T-helper 17 cell (primary cell): ENCODE measurements around the gene PYGB. TPM values are rescaled to one million over a fixed set of nuclear protein-coding genes. Genes with fewer than 3 reads are reported as not detected.

Experiments used
- ATAC-seq: fragments of 150-1000 bp; cut with Tn5 transposase; 2 replicates; pipeline ENCODE4 v1.10.0; 2021; ENCODE audit warnings: mild to moderate bottlenecking, moderate library complexity
- DNase-seq, 3 donors: peaks; one replicate each; pipeline versions ENCODE4 v3.0.0 to v3.0.0-alpha.2; 2020 to 2021
- H3K9me3 ChIP-seq: one replicate; pipeline ENCODE4 v1.7.0; 2013; ENCODE audit warnings: low read length, mild to moderate bottlenecking; ENCODE audit not compliant: control insufficient read depth, poor library complexity, severe bottlenecking
- H3K27ac Mint-ChIP-seq: one replicate; pipeline ENCODE4 v1.8.0; 2022; ENCODE audit warnings: mild to moderate bottlenecking, moderate library complexity, mixed read lengths
- H3K27me3 Mint-ChIP-seq: one replicate; pipeline ENCODE4 v1.8.0; 2022; ENCODE audit warnings: mixed read lengths
- H3K36me3 Mint-ChIP-seq: one replicate; pipeline ENCODE4 v1.8.0; 2022; ENCODE audit warnings: low read depth, mixed read lengths
- H3K4me1 Mint-ChIP-seq: one replicate; pipeline ENCODE4 v1.8.0; 2022; ENCODE audit warnings: mild to moderate bottlenecking, mixed read lengths
- H3K4me3 Mint-ChIP-seq: one replicate; pipeline ENCODE4 v1.8.0; 2022; ENCODE audit warnings: mild to moderate bottlenecking, moderate library complexity, mixed read lengths
- total RNA-seq, 4 donors: library from RNA in 2 of 4; stranded (reverse) in 2 of 4; gene quantifications; one replicate each; pipeline ENCODE4 v1.2.3 and lab custom pipeline; 2022 to 2026

The PYGB gene
- total RNA-seq, 2 donors from 2014 or later: 28.6 to 53.1 TPM

GRCh38 chr20:25220021-25220730 is 27.7 kb upstream of the PYGB start:
- Mint-ChIP-seq H3K4me3 (no peak overlapping the region), H3K27ac (no peak overlapping the region), H3K36me3 (peaks cover 3% of the 10 kb centered on the region), H3K27me3 (no peaks in the 10 kb centered on the region), H3K4me1 (no peaks in the 10 kb centered on the region)
- H3K9me3 ChIP-seq: no peaks in the 10 kb centered on the region
- no peak for ATAC-seq
- DNase-seq: no peak

GRCh38 chr20:25220810-25221591 is 26.9 kb upstream of the PYGB start:
- H3K9me3 ChIP-seq: no peaks in the 10 kb centered on the region
- H3K4me3 Mint-ChIP-seq: no peak overlapping the region
- no peak overlapping the region for H3K27ac Mint-ChIP-seq
- no peaks in the 10 kb centered on the region for H3K27me3 Mint-ChIP-seq
- DNase-seq: no peak
- no peak for ATAC-seq
- H3K4me1 Mint-ChIP-seq: no peaks in the 10 kb centered on the region
- H3K36me3 Mint-ChIP-seq: peaks cover 3% of the 10 kb centered on the region

DNA sequence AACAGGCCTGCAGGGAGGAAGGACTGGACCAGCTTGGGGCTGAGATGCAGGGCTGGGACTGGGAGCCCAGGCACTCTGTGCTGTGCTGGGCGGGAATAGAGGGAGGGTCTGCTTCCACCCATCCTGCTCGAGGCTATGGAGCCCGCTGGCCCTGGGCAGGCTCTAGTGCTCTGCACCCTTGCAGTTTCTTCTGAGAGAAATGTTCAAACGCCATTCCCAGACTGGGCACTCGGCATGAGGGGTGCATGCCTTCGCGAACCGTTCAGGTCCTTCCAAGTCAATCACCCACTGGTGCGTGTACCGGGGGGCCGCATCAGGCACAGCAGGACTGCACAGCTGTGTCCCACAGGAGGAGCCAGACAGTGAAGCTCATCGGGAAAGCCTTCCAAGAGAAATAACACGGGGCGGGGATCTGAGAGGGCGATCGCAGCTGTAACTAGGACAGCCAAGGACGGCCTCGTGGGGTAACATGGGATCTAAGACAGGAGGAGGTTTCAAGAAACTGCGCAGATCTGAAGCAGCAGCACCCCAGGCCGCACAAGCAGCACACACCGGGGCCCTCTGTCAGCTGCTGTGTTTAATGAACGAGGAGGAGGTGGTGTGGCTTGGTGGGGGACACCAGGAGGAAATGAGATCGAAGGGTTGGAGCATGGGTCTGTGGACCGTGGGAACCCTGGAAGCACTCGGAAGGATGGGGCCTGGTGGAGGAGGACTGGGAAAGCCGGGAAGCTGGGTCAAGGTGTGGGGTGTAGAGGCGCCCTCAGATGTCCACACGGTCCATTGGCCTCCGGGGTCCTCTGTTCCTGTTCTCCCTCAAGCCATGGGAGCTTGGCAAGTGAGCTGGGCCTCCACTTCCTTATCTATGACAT is 26.1 kb upstream of the PYGB start:
- peaks cover 3% of the 10 kb centered on the region for H3K36me3 Mint-ChIP-seq
- no peaks in the 10 kb centered on the region for H3K9me3 ChIP-seq
- H3K27ac Mint-ChIP-seq: no peak overlapping the region
- no peaks in the 10 kb centered on the region for H3K27me3 Mint-ChIP-seq
- H3K4me1 Mint-ChIP-seq: no peaks in the 10 kb centered on the region
- DNase-seq (no peak), ATAC-seq (no peak)
- H3K4me3 Mint-ChIP-seq: no peak overlapping the region

DNA sequence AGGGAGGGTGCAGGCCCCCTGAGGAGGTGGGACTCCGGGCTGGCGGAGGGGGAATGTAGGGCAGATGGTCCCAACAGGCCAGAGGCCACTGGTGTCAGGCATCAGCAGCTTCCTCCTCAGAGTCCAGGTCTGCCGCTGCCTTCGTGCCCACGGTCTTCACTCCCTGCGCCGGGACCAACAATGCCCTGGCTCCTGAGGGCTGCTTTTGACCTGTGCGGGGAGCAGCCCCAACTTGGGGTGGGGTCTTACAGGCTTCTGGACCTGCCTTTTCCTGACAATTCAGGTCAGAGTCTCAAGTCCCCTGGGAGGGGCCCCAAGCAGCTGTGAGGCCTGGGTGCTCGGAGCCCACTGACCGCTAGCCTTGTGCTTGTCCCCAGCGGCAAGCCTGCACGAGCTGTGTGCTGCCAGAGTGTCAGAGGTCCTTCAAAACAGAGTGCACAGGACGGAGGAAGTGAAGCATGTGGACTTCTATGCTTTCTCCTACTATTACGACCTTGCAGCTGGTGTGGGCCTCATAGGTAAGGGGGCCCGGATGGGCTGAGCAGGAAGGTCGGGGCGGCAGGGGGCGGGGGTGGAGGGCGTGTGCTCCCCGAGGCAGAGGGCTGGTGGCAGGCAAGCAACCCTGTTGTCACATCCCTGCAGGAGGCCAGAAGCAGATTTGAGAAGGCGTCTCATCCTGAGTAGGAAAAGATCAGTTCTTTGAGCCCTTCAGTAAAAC is 25.3 kb upstream of the PYGB start:
- ATAC-seq: no peak
- peaks cover 3% of the 10 kb centered on the region for H3K36me3 Mint-ChIP-seq
- no peak overlapping the region for H3K4me3 Mint-ChIP-seq
- no peaks in the 10 kb centered on the region for H3K9me3 ChIP-seq
- H3K4me1 Mint-ChIP-seq: no peaks in the 10 kb centered on the region
- no peak for DNase-seq
- H3K27me3 Mint-ChIP-seq: no peaks in the 10 kb centered on the region
- H3K27ac Mint-ChIP-seq: no peak overlapping the region

DNA sequence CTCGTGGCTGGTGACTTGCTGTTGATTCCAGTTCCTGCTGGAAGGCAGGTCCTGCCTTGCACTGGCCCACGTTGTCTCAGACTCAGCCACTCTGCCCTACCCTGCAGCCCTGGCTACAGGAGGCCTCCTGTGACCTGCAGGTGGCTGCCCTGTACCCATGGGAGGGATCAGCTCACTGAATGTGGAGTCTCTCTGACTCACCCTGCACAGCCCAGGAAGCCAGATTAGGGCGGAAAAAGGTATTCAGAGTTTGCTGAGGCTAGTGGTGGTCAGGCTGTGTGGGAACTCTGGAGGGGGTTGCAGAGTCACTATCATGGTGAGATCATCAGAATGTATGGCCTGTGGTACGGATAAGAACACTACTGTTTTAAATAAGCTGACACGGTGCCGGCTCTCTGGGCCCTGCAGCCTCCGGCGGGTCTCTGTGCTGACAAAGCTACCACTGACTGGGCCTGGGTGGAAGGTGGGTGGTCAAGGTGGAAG is 24.7 kb upstream of the PYGB start:
- no peak for DNase-seq
- Mint-ChIP-seq H3K27me3 (no peaks in the 10 kb centered on the region), H3K4me3 (no peak overlapping the region), H3K4me1 (no peaks in the 10 kb centered on the region), H3K36me3 (no peaks in the 10 kb centered on the region), H3K27ac (no peak overlapping the region)
- H3K9me3 ChIP-seq: no peaks in the 10 kb centered on the region
- ATAC-seq: no peak

- ATAC-seq: no peak
Measured at GRCh38 chr20:25223765-25224720, 23.8 kb upstream of the PYGB start.

GRCh38 chr20:25224941-25225340 is 22.9 kb upstream of the PYGB start:
- Mint-ChIP-seq H3K4me1 (no peaks in the 10 kb centered on the region), H3K27ac (no peak overlapping the region), H3K4me3 (no peak overlapping the region), H3K27me3 (no peaks in the 10 kb centered on the region), H3K36me3 (no peaks in the 10 kb centered on the region)
- DNase-seq: no peak
- H3K9me3 ChIP-seq: no peaks in the 10 kb centered on the region
- ATAC-seq: no peak

More at GRCh38 chr20:25223765-25224720, 23.8 kb upstream of the PYGB start:
- no peaks in the 10 kb centered on the region for H3K36me3 Mint-ChIP-seq
- no peak overlapping the region for H3K4me3 Mint-ChIP-seq
- no peaks in the 10 kb centered on the region for H3K4me1 Mint-ChIP-seq
- H3K27ac Mint-ChIP-seq: no peak overlapping the region
- H3K27me3 Mint-ChIP-seq: no peaks in the 10 kb centered on the region
- H3K9me3 ChIP-seq: no peaks in the 10 kb centered on the region
- DNase-seq: no peak

GRCh38 chr20:25225642-25226432 is 22.0 kb upstream of the PYGB start:
- H3K4me1 Mint-ChIP-seq: no peaks in the 10 kb centered on the region
- no peak overlapping the region for H3K4me3 Mint-ChIP-seq
- no peak overlapping the region for H3K27ac Mint-ChIP-seq
- ATAC-seq: no peak
- no peaks in the 10 kb centered on the region for H3K36me3 Mint-ChIP-seq
- H3K27me3 Mint-ChIP-seq: no peaks in the 10 kb centered on the region
- no peaks in the 10 kb centered on the region for H3K9me3 ChIP-seq
- no peak for DNase-seq

- Mint-ChIP-seq H3K27ac (no peak overlapping the region), H3K4me1 (no peaks in the 10 kb centered on the region), H3K36me3 (no peaks in the 10 kb centered on the region), H3K27me3 (no peaks in the 10 kb centered on the region), H3K4me3 (no peak overlapping the region)
- ATAC-seq (no peak), DNase-seq (no peak)
- H3K9me3 ChIP-seq: no peaks in the 10 kb centered on the region
Measured at GRCh38 chr20:25226433-25227316, 21.2 kb upstream of the PYGB start.

- no peaks in the 10 kb centered on the region for H3K27me3 Mint-ChIP-seq
- H3K4me1 Mint-ChIP-seq: no peaks in the 10 kb centered on the region
- DNase-seq (no peak), ATAC-seq (no peak)
- H3K9me3 ChIP-seq: no peaks in the 10 kb centered on the region
- H3K27ac Mint-ChIP-seq: no peak overlapping the region
- no peak overlapping the region for H3K4me3 Mint-ChIP-seq
- no peaks in the 10 kb centered on the region for H3K36me3 Mint-ChIP-seq
Measured at GRCh38 chr20:25227317-25227831, 20.5 kb upstream of the PYGB start.
